Measurements from ENCODE around the gene GIPC2. TPM values are rescaled to one million over a fixed set of nuclear protein-coding genes. Genes with fewer than 3 reads are reported as not detected.

The GIPC2 gene
- total RNA-seq, 1 donor from 2014 or later: 4.2 TPM

- Mint-ChIP-seq H3K4me1 (ENCODE audit: low read depth) (peaks cover 3% of the 10 kb centered on the region), H3K27ac (no peak overlapping the region), H3K9me3 (ENCODE audit: low read depth) (no peaks in the 10 kb centered on the region), H3K4me3 (ENCODE audit: low read depth) (no peak overlapping the region), H3K36me3 (ENCODE audit: insufficient read depth) (no peaks in the 10 kb centered on the region), H3K27me3 (no peaks in the 10 kb centered on the region)
- TF ChIP-seq, protein P1, sequence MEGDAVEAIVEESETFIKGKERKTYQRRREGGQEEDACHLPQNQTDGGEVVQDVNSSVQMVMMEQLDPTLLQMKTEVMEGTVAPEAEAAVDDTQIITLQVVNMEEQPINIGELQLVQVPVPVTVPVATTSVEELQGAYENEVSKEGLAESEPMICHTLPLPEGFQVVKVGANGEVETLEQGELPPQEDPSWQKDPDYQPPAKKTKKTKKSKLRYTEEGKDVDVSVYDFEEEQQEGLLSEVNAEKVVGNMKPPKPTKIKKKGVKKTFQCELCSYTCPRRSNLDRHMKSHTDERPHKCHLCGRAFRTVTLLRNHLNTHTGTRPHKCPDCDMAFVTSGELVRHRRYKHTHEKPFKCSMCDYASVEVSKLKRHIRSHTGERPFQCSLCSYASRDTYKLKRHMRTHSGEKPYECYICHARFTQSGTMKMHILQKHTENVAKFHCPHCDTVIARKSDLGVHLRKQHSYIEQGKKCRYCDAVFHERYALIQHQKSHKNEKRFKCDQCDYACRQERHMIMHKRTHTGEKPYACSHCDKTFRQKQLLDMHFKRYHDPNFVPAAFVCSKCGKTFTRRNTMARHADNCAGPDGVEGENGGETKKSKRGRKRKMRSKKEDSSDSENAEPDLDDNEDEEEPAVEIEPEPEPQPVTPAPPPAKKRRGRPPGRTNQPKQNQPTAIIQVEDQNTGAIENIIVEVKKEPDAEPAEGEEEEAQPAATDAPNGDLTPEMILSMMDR (IDR thresholded peaks at IDR 0.05; ENCODE audit: unreplicated experiment): no peak
- no peak for DNase-seq (ENCODE audit: low spot score, unreplicated experiment)
Observed at GRCh38 chr1:78038071-78038470, 7.7 kb upstream of the GIPC2 start.

DNA sequence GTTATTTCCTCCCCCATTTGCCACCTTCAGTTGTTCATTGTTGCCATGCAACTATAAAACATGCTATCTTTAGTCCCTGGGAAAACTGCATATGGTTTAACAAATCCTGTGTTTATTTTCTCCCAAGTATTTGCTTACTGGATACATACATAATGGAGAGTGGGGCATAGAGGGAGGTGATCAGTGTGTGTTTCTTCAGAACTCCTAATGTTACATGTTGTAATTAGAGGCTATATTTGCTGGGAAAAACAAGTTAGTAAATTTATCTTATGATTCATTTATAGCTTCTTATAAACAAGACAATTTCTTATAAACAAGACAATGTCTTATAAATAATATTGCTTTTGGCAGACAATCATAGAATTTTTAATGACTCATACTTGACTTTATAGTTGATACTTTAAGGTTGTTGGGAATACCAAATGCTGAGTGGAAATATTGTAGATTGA is 7.3 kb upstream of the GIPC2 start:
- DNase-seq (ENCODE audit: low spot score, unreplicated experiment): no peak
- Mint-ChIP-seq H3K4me3 (ENCODE audit: low read depth) (no peak overlapping the region), H3K27me3 (no peaks in the 10 kb centered on the region), H3K4me1 (ENCODE audit: low read depth) (peaks cover 3% of the 10 kb centered on the region), H3K36me3 (ENCODE audit: insufficient read depth) (no peaks in the 10 kb centered on the region), H3K9me3 (ENCODE audit: low read depth) (no peaks in the 10 kb centered on the region), H3K27ac (no peak overlapping the region)
- TF ChIP-seq, protein P1 (IDR thresholded peaks at IDR 0.05; ENCODE audit: unreplicated experiment): no peak

DNA sequence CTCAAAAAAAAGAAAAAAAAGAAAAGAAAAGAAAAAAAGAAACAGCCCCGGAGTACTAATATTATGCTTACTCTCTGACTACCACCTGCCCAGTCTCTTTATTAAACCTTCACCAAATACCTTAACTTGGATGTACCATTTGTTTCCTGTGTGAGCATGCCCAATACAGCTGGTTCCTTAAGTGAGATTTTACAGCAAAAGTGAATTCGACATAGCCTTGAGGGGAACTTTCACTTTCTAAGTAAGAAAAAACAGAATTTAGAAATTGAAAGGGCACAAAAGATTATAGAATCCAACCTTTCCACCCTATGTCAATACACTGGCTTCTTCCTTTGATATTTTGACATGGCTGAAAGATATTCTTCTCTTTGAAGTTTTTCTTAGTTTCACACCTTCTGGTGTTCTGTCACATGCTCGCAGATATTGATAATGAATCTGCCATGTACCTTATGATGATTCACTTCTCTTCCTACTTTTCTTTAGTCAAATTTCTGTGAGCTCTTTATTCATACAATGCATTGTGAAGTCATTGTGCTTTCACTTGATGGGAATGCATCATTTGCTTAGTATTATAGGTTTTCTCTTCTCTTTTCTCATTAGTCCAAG is 5.2 kb upstream of the GIPC2 start:
- H3K27me3 Mint-ChIP-seq: peaks cover 12% of the 10 kb centered on the region
- DNase-seq (ENCODE audit: low spot score, unreplicated experiment): no peak
- H3K4me3 Mint-ChIP-seq (ENCODE audit: low read depth): no peak overlapping the region
- H3K36me3 Mint-ChIP-seq (ENCODE audit: insufficient read depth): no peaks in the 10 kb centered on the region
- H3K4me1 Mint-ChIP-seq (ENCODE audit: low read depth): peaks cover 3% of the 10 kb centered on the region
- TF ChIP-seq, protein P1 (IDR thresholded peaks at IDR 0.05; ENCODE audit: unreplicated experiment): no peak
- H3K9me3 Mint-ChIP-seq (ENCODE audit: low read depth): no peaks in the 10 kb centered on the region
- H3K27ac Mint-ChIP-seq: no peak overlapping the region

DNA sequence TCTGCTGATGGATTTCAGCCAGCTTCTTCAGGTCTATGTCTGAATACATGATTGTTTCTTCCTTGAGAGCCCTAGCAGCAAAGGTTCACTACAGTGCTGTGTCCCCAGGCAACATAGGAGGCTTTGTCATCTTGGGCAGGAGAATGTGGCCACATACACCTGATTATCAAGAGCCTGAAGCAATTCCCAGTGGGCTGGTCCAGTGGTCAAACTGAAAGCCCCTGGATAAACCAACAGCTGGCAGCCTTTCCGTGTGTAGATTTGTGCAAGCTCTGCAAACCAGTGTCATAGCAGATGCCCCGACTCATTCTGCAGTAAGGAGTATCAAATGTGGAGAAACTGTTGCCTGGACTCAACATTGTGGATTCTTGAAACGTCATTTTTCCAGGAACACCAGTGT is 2.3 kb upstream of the GIPC2 start:
- DNase-seq (ENCODE audit: low spot score, unreplicated experiment): no peak
- TF ChIP-seq, protein P1 (IDR thresholded peaks at IDR 0.05; ENCODE audit: unreplicated experiment): no peak
- H3K9me3 Mint-ChIP-seq (ENCODE audit: low read depth): no peaks in the 10 kb centered on the region
- H3K4me1 Mint-ChIP-seq (ENCODE audit: low read depth): peaks cover 18% of the 10 kb centered on the region
- peaks cover 18% of the 10 kb centered on the region for H3K27me3 Mint-ChIP-seq
- H3K27ac Mint-ChIP-seq: no peak overlapping the region
- no peaks in the 10 kb centered on the region for H3K36me3 Mint-ChIP-seq (ENCODE audit: insufficient read depth)
- H3K4me3 Mint-ChIP-seq (ENCODE audit: low read depth): no peak overlapping the region

DNA sequence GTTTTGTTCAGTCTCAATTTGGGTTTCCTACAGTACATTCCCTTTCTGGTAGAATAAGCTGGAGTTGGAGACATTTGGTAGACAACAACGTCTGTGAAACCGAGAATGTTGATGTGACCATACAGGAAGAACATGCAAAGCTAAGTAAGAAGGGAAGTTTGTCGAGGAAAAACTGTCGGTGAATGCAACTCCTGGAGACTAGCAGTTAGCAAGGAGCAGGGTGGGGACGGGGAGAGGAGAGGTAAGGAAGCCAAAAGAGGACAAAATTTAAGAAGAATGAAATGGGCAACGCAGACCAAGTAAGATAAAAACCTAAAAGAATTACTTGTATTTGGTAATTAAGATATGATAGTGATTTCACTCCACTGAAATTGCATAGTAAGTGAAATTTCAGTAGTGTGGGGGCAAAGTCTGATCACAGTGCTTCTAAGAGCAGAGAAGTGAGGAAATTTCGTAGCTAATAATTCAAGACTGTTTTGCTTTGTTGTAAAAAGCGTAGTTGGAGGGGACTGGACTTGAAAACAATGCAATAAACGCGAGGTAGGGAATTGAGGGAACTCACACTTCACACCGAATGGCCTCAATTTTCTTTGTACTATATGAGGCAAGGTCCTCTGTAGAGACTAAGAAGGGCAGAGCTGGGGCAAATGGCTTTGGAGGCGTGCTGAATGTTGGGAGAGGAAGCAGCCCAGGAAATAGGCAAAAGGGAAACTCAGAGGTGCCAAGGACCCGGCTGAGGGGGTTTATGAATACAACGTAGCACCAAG is 787 bp upstream of the GIPC2 start:
- H3K27me3 Mint-ChIP-seq: peaks cover 18% of the 10 kb centered on the region
- TF ChIP-seq, protein P1 (IDR thresholded peaks at IDR 0.05; ENCODE audit: unreplicated experiment): no peak
- H3K27ac Mint-ChIP-seq: peak overlapping the region; percentile 11
- peak overlapping the region; percentile 89 for H3K4me3 Mint-ChIP-seq (ENCODE audit: low read depth)
- no peak for DNase-seq (ENCODE audit: low spot score, unreplicated experiment)
- H3K36me3 Mint-ChIP-seq (ENCODE audit: insufficient read depth): no peaks in the 10 kb centered on the region
- no peaks in the 10 kb centered on the region for H3K9me3 Mint-ChIP-seq (ENCODE audit: low read depth)
- peaks cover 17% of the 10 kb centered on the region for H3K4me1 Mint-ChIP-seq (ENCODE audit: low read depth)

Data from progenitor cell of endocrine pancreas (in vitro differentiated cells).